K562 (cell line): Measurements from ENCODE around the gene FILIP1L. TPM values are rescaled to one million over a fixed set of nuclear protein-coding genes. Genes with fewer than 3 reads are reported as not detected.

ENCODE experiments used
- ATAC-seq: fragments of 200-7000 bp; cut with Tn5 transposase; 3 replicates; pipeline ENCODE4 v1.9.1; 2020; ENCODE audit warnings: moderate library complexity
- BruUV-seq: library from RNA; stranded (reverse); fragments of 400-500 nt; replicated peaks from 2 replicates; lab custom pipeline; 2021; lab: Mats Ljungman, UMichigan
- CTCF ChIA-PET: fragments of 300-600 bp; formaldehyde crosslinking; extraction: SDS; loops from one replicate; lab custom pipeline; 2021; ENCODE audit warnings: low intra/inter-chr PET ratio; lab: Yijun Ruan, JAX
- POLR2A ChIA-PET: fragments of 300-600, 350-650 bp; sonication (Branson Sonifier 250); formaldehyde crosslinking; extraction: SDS; loops from one replicate; lab custom pipeline; 2021; ENCODE audit warnings: antibody characterized with exemption, inconsistent platforms; lab: Yijun Ruan, JAX
- DNase-seq, 4 experiments: peaks; one replicate each; pipeline versions ENCODE4 v3.0.0 to v3.0.0-alpha.2; 2011 to 2018; ENCODE audit warnings: low spot score in 3 of 4, mixed read lengths in 3 of 4; ENCODE audit errors: extremely low read depth in 1 of 4
- FAIRE-seq: peaks from 2 replicates; lab custom pipeline; 2011; peaks lifted over from hg19 to GRCh38; lab: Jason Lieb, UNC
- H2AFZ ChIP-seq: 2 replicates; pipeline ENCODE4 v1.6.0; 2011; ENCODE audit warnings: low read depth, low read length, control low read depth, inconsistent platforms
- H3K27ac ChIP-seq: fragments of 200-600 bp; 3 replicates; pipeline ENCODE4 v1.8.0; 2011; ENCODE audit warnings: low read depth, mild to moderate bottlenecking, control low read depth, inconsistent platforms, low read length, moderate library complexity, mixed read lengths; ENCODE audit errors: extremely low read depth
- H3K27me3 ChIP-seq, 2 experiments: fragments of 300-600 bp in 1 of 2; 2 replicates in 1 of 2; 3 replicates in 1 of 2; pipeline versions ENCODE4 v1.6.0 to v1.8.0; 2011; ENCODE audit warnings: inconsistent platforms in 2 of 2, low read length in 2 of 2, mild to moderate bottlenecking in 1 of 2, mixed read lengths in 1 of 2, moderate library complexity in 1 of 2; ENCODE audit not compliant: control insufficient read depth in 2 of 2, insufficient read depth in 2 of 2
- H3K36me3 ChIP-seq: fragments of 300-600 bp; 3 replicates; pipeline ENCODE4 v1.8.0; 2011; ENCODE audit warnings: mild to moderate bottlenecking, low read length, inconsistent platforms; ENCODE audit not compliant: control insufficient read depth, insufficient read depth
- H3K4me1 ChIP-seq, 2 experiments: fragments of 200-600 bp in 1 of 2; replicated peaks in 1 of 2; 2 replicates in 1 of 2; 3 replicates in 1 of 2; pipeline versions ENCODE4 v1.5.1 to v1.8.0; 2011; ENCODE audit warnings: inconsistent platforms in 2 of 2, low read length in 2 of 2, mild to moderate bottlenecking in 1 of 2, mixed read lengths in 1 of 2, moderate library complexity in 1 of 2; ENCODE audit not compliant: control insufficient read depth in 2 of 2, insufficient read depth in 2 of 2
- H3K4me2 ChIP-seq: 2 replicates; pipeline ENCODE4 v1.6.1; 2011; ENCODE audit warnings: low read length, control low read depth, inconsistent platforms, mixed read lengths; ENCODE audit not compliant: insufficient read depth
- H3K4me3 ChIP-seq: fragments of 200-600 bp; sonication (generic), shearing (Covaris generic); 2 replicates; pipeline ENCODE4 v1.5.1; 2016; ENCODE audit warnings: control low read depth, inconsistent platforms
- H3K79me2 ChIP-seq: fragments of 200-600 bp; 3 replicates; pipeline ENCODE4 v1.8.0; 2011; ENCODE audit warnings: low read length, inconsistent platforms; ENCODE audit not compliant: control insufficient read depth, insufficient read depth
- H3K9ac ChIP-seq, 2 experiments: 2 replicates each; pipeline versions ENCODE4 v1.6.0 to v1.6.1; 2011; ENCODE audit warnings: low read depth in 2 of 2, low read length in 2 of 2, control low read depth in 1 of 2, inconsistent platforms in 1 of 2, mild to moderate bottlenecking in 1 of 2, mixed read lengths in 1 of 2; ENCODE audit not compliant: insufficient read depth in 1 of 2
- H3K9me1 ChIP-seq: one replicate; pipeline ENCODE4 v1.6.0; 2011; ENCODE audit warnings: inconsistent platforms, mild to moderate bottlenecking, low read length, moderate library complexity; ENCODE audit not compliant: control insufficient read depth, insufficient read depth
- H3K9me3 ChIP-seq: replicated peaks from 2 replicates; pipeline ENCODE4 v1.5.1; 2011; ENCODE audit warnings: low read depth, low read length, inconsistent platforms; ENCODE audit not compliant: control insufficient read depth, insufficient read depth
- H4K20me1 ChIP-seq: replicated peaks from 2 replicates; pipeline ENCODE4 v1.6.1; 2011; ENCODE audit warnings: low read length, inconsistent platforms, mixed read lengths; ENCODE audit not compliant: control insufficient read depth, insufficient read depth
- ATF6 ChIP-seq: sonication (generic); formaldehyde crosslinking; IDR thresholded peaks from 2 replicates; pipeline ENCODE4 v1.4.0; 2020; ENCODE audit warnings: mild to moderate bottlenecking, missing genetic modification reagents
- BCOR ChIP-seq: fragments of 450-650 bp; IDR thresholded peaks from 2 replicates; pipeline ENCODE4 v1.6.1; 2016
- C11orf30 ChIP-seq: fragments of 450-650 bp; IDR thresholded peaks from 2 replicates; pipeline ENCODE4 v1.6.1; 2016; ENCODE audit warnings: low read depth, mild to moderate bottlenecking
- POLR2H ChIP-seq: IDR thresholded peaks from 2 replicates; pipeline ENCODE4 v1.6.1; 2016; ENCODE audit warnings: missing genetic modification characterization, low read depth, mild to moderate bottlenecking, control low read depth, missing compliant biosample characterization, moderate library complexity
- POLR3A ChIP-seq: IDR thresholded peaks from 2 replicates; pipeline ENCODE4 v1.6.1; 2011; ENCODE audit warnings: borderline replicate concordance, mild to moderate bottlenecking, moderate library complexity; ENCODE audit not compliant: insufficient read length, insufficient read depth; ENCODE audit errors: extremely low read depth
- RBM17 ChIP-seq: fragments of 200-400 bp; formaldehyde crosslinking; IDR thresholded peaks from 2 replicates; pipeline ENCODE4 v1.6.1; 2017; ENCODE audit warnings: low read depth, mild to moderate bottlenecking, low read length, borderline replicate concordance
- RBM34 ChIP-seq: fragments of 200-400 bp; formaldehyde crosslinking; IDR thresholded peaks from 2 replicates; pipeline ENCODE4 v1.6.1; 2018; ENCODE audit warnings: low read length, borderline replicate concordance; ENCODE audit not compliant: insufficient read depth
- SFPQ ChIP-seq: fragments of 200-400 bp; formaldehyde crosslinking; IDR thresholded peaks from 2 replicates; pipeline ENCODE4 v1.6.1; 2017; ENCODE audit warnings: mild to moderate bottlenecking, low read depth, low read length, moderate library complexity
- ZNF146 ChIP-seq: IDR thresholded peaks from one replicate; pipeline ENCODE4 v1.6.1; 2018; ENCODE audit warnings: missing compliant biosample characterization; ENCODE audit not compliant: unreplicated experiment
- ZNF551 ChIP-seq: fragments of 250-450 bp; sonication (Bioruptor Pico); IDR thresholded peaks from 2 replicates; pipeline ENCODE4 v1.5.0; 2021; ENCODE audit warnings: mild to moderate bottlenecking, moderate library complexity
- WGBS: fragments of 100-300 bp; shearing (Covaris generic); methylation state at CpG from one replicate; pipeline ENCODE4 v1.1.6; 2016; ENCODE audit warnings: low coverage, mixed read lengths; ENCODE audit not compliant: insufficient coverage; ENCODE audit errors: missing lambda C conversion rate; 5-methylcytosine and 5-hydroxymethylcytosine counted together
- in situ Hi-C: fragments of 300-500 bp; cut with MboI; formaldehyde crosslinking; loops from 4 replicates; pipeline ENCODE4 v1.15.0; 2018; ENCODE audit warnings: inconsistent platforms, mixed read lengths
- intact Hi-C: fragments of 100-400 bp; cut with micrococcal nuclease; formaldehyde crosslinking; loops from 2 replicates; pipeline ENCODE4 v1.14.2; 2022
- polyA plus RNA-seq, 8 experiments: library from polyadenylated mRNA; depleted of rRNA in 4 of 8; stranded (reverse) in 5 of 8; unstranded in 3 of 8; fragments of >200 nt; fragmentation: Nextera tagmentation in 2 of 8; fragmentation: Illumina TruSeq in 1 of 8; extraction: Ambion mirVana in 2 of 8; extraction: Trizol in 1 of 8; gene quantifications; 2 replicates each; pipeline versions ENCODE4 v1.2.1 to v1.2.3, GENCODE V29; 2011 to 2014; ENCODE audit warnings: inconsistent platforms in 1 of 8, missing spikeins in 1 of 8
- total RNA-seq, 7 experiments: library from RNA; depleted of rRNA in 6 of 7; stranded (reverse); fragments of >200 nt in 6 of 7; fragmentation: Illumina TruSeq in 2 of 7; extraction: Trizol in 2 of 7; gene quantifications; 2 replicates each; pipeline versions ENCODE4 v1.2.1 to v1.2.3, GENCODE V29; 2011 to 2021; ENCODE audit warnings: low replicate concordance in 1 of 7
- TF ChIP-seq, protein P1 (sequence below), 2 experiments: fragments of 450-650 bp; IDR thresholded peaks; 2 replicates each; pipeline ENCODE4 v1.6.1; 2018; ENCODE audit warnings: mild to moderate bottlenecking in 2 of 2, low read depth in 1 of 2; ENCODE audit not compliant: partially characterized antibody in 2 of 2

Gene FILIP1L
- total and polyA plus RNA-seq, 9 of the 15 experiments (the other 6 are each of a cell fraction or from before 2014, with no cell fraction given), result 0.50 to 2.1 (median 1.1) TPM

DNA sequence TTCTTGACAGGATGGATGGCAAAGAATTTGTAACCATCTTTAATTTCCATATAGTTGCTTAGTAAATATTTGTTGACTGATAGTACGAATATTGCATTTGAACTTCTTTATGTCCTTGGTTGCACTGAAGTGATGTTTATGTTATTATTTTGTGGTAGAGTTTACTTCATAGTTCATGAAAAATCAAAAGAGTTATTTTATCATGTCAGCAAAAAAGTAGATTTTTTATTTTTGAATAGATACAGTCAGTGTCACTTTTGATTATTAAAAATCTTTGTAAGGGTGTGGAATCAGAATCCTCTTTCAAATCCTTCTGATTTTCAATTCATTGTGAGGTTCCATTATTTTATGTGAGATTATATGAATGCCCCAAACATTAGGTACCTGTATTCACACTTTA is 35.0 kb downstream of the FILIP1L start:
- Histone ChIP-seq H2AFZ (no peak overlapping the region), H3K4me1 (peaks cover 3 to 55% of the 10 kb centered on the region in 2 experiments; a peak in 4 of 5 replicates), H3K4me2 (no peak overlapping the region), H3K27ac (no peak overlapping the region), H3K9me1 (no peaks in the 10 kb centered on the region), H3K9me3 (no peaks in the 10 kb centered on the region), H3K4me3 (no peak overlapping the region), H3K79me2 (peaks cover 6% of the 10 kb centered on the region; the same call in 1 of the 3 replicates), H3K9ac (no peak overlapping the region), H4K20me1 (no peaks in the 10 kb centered on the region), H3K36me3 (no peaks in the 10 kb centered on the region), H3K27me3 (no peaks in the 10 kb centered on the region)
- DNase-seq (no peak), ATAC-seq (no peak), FAIRE-seq (no peak)
- ChIA-PET POLR2A (interaction anchor here (0.6 kb wide), 1 partner anchor 256 kb away, joined by 3 read pairs; no protein-coding TSS in a partner anchor), CTCF (no interaction called here)
- in situ Hi-C loops, result loop anchor here (10.0 kb wide), 1 partner anchor 175 kb away; no protein-coding TSS in a partner anchor
- BruUV-seq, result no TSS peak
- 86% methylated on average over 1 of the region's 1 CpG for WGBS
- intact Hi-C loops, result no loop called here
- TF ChIP-seq RBM34 (no peak), POLR3A (no peak), RBM17 (no peak), ZNF146 (no peak), ZNF551 (CRISPR knock-in tag) (no peak), C11orf30 (peak; percentile 85), ATF6 (no peak), BCOR (no peak), POLR2H (tag) (no peak), SFPQ (no peak)
- TF ChIP-seq, protein P1, sequence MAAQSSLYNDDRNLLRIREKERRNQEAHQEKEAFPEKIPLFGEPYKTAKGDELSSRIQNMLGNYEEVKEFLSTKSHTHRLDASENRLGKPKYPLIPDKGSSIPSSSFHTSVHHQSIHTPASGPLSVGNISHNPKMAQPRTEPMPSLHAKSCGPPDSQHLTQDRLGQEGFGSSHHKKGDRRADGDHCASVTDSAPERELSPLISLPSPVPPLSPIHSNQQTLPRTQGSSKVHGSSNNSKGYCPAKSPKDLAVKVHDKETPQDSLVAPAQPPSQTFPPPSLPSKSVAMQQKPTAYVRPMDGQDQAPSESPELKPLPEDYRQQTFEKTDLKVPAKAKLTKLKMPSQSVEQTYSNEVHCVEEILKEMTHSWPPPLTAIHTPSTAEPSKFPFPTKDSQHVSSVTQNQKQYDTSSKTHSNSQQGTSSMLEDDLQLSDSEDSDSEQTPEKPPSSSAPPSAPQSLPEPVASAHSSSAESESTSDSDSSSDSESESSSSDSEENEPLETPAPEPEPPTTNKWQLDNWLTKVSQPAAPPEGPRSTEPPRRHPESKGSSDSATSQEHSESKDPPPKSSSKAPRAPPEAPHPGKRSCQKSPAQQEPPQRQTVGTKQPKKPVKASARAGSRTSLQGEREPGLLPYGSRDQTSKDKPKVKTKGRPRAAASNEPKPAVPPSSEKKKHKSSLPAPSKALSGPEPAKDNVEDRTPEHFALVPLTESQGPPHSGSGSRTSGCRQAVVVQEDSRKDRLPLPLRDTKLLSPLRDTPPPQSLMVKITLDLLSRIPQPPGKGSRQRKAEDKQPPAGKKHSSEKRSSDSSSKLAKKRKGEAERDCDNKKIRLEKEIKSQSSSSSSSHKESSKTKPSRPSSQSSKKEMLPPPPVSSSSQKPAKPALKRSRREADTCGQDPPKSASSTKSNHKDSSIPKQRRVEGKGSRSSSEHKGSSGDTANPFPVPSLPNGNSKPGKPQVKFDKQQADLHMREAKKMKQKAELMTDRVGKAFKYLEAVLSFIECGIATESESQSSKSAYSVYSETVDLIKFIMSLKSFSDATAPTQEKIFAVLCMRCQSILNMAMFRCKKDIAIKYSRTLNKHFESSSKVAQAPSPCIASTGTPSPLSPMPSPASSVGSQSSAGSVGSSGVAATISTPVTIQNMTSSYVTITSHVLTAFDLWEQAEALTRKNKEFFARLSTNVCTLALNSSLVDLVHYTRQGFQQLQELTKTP (IDR thresholded peaks at IDR 0.05; ENCODE audit: low read depth in 1 of 2, partially characterized antibody in 2 of 2), result no peak
